Stimulated activated CD4-positive, alpha-beta T cell treated with anti-CD3 and anti-CD28 coated beads, TNF-alpha, amount 100 ng/mL, for 24 hours (primary cell): ENCODE data around the gene CARD19.

Source experiments
- DNase-seq, 3 experiments: peaks; one replicate each; pipeline ENCODE4 v3.0.0-alpha.2; 2020; ENCODE audit warnings: low read depth in 3 of 3

CARD19 gene

GRCh38 chr9:93161786-93162562, 66.0 kb downstream of the CARD19 start:
- DNase-seq, result no peak
